ENCODE data around the gene ARHGAP6.

ARHGAP6 gene

DNA sequence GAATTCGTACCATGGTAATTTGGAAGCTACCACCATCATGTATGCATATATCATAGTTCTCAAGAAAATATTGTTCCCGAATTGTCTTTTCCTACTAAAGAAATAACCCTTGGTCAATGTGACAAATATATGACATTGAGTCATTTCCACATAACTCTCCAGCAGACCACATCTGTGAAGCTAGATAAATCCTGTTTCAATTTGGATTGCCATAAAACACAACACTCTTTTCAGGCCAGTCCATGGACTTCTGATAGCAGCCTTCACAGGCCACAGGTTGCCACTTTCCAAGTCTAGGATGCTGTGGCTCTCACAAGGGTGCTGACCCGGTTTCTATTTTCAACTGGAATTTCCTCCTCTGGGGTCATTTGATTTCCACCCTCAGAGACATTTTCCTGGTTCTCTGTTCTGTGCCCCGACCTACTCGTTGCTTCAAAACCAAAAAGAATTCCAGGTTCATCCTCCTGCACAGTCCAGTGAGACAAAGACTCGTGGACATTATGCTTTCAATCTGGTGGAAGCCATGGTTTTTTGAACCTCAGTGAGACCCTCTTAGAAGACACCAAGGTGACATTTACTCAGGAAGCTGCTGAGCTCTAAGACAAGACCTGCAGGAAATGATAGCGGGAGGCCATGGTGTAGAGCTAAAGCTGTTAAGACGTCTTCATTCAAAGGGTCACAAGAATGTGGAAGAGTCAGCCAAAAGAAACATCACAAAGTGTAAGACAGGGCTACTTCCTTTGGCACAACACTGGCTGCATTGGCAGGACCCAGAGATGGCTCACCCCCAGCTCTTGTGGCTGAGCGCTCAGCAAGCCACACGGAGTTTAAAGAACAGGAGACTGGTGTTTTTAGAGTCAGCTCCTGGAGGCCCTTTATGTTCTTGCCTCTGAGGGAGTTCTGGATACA, 252.8 kb downstream of the ARHGAP6 start:
- Histone ChIP-seq H3K27me3 (ENCODE audit: control insufficient read depth in 1 of 2, insufficient read depth in 2 of 2, low read length in 2 of 2) (no peaks in the 10 kb centered on the region), H3K9me3 (ENCODE audit: control insufficient read depth in 2 of 2, low read length in 2 of 2) (peaks cover 0 to 7% of the 10 kb centered on the region in 2 donors), H3K27ac (ENCODE audit: low read length) (no peak overlapping the region), H3K9ac (ENCODE audit: low read length in 2 of 2) (no peak overlapping the region), H3K4me1 (ENCODE audit: control insufficient read depth, insufficient read depth, low read length) (peaks cover 4% of the 10 kb centered on the region), H3K36me3 (ENCODE audit: control insufficient read depth in 2 of 2, insufficient read depth in 2 of 2, low read length in 2 of 2) (no peaks in the 10 kb centered on the region), H3K4me3 (ENCODE audit: low read length in 2 of 2) (no peak overlapping the region)

- Histone ChIP-seq H3K9me3 (ENCODE audit: control insufficient read depth in 2 of 2, low read length in 2 of 2) (peaks cover 0 to 3% of the 10 kb centered on the region in 2 donors), H3K9ac (ENCODE audit: low read length in 2 of 2) (no peak overlapping the region)
Observed at GRCh38 chrX:11409957-11410356, 255.8 kb downstream of the ARHGAP6 start.

GRCh38 chrX:11408783-11409182, 256.9 kb downstream of the ARHGAP6 start:
- H3K4me1 ChIP-seq (ENCODE audit: control insufficient read depth, insufficient read depth, low read length): no peaks in the 10 kb centered on the region
- no peak overlapping the region for H3K9ac ChIP-seq (ENCODE audit: low read length in 2 of 2)
- no peaks in the 10 kb centered on the region for H3K9me3 ChIP-seq (ENCODE audit: control insufficient read depth in 2 of 2, low read length in 2 of 2)
- no peaks in the 10 kb centered on the region for H3K36me3 ChIP-seq (ENCODE audit: control insufficient read depth in 2 of 2, insufficient read depth in 2 of 2, low read length in 2 of 2)
- no peak overlapping the region for H3K27ac ChIP-seq (ENCODE audit: low read length)
- no peak overlapping the region for H3K4me3 ChIP-seq (ENCODE audit: low read length in 2 of 2)
- H3K27me3 ChIP-seq (ENCODE audit: control insufficient read depth in 1 of 2, insufficient read depth in 2 of 2, low read length in 2 of 2): no peaks in the 10 kb centered on the region

More at GRCh38 chrX:11409957-11410356, 255.8 kb downstream of the ARHGAP6 start:
- Histone ChIP-seq H3K4me1 (ENCODE audit: control insufficient read depth, insufficient read depth, low read length) (no peaks in the 10 kb centered on the region), H3K27me3 (ENCODE audit: control insufficient read depth in 1 of 2, insufficient read depth in 2 of 2, low read length in 2 of 2) (no peaks in the 10 kb centered on the region), H3K36me3 (ENCODE audit: control insufficient read depth in 2 of 2, insufficient read depth in 2 of 2, low read length in 2 of 2) (no peaks in the 10 kb centered on the region), H3K27ac (ENCODE audit: low read length) (no peak overlapping the region), H3K4me3 (ENCODE audit: low read length in 2 of 2) (no peak overlapping the region)

DNA sequence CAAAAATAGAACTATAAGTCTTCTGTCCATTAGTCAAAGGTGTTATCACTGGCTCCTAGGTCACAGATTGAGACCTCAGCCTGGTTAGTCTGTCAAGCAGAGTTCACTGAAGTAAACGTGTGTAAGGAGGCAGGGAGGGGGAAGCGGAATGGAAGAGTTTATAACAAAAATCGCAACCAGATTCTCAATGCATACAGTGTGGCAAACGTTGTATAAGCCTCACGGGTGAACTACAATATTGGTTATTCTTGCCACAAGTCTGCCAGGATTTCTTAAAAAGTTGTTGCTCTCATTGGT, 257.7 kb downstream of the ARHGAP6 start:
- Histone ChIP-seq H3K36me3 (ENCODE audit: control insufficient read depth in 2 of 2, insufficient read depth in 2 of 2, low read length in 2 of 2) (no peaks in the 10 kb centered on the region), H3K4me3 (ENCODE audit: low read length in 2 of 2) (no peak overlapping the region), H3K27me3 (ENCODE audit: control insufficient read depth in 1 of 2, insufficient read depth in 2 of 2, low read length in 2 of 2) (no peaks in the 10 kb centered on the region), H3K4me1 (ENCODE audit: control insufficient read depth, insufficient read depth, low read length) (no peaks in the 10 kb centered on the region), H3K27ac (ENCODE audit: low read length) (no peak overlapping the region), H3K9me3 (ENCODE audit: control insufficient read depth in 2 of 2, low read length in 2 of 2) (no peaks in the 10 kb centered on the region), H3K9ac (ENCODE audit: low read length in 2 of 2) (no peak overlapping the region)

DNA sequence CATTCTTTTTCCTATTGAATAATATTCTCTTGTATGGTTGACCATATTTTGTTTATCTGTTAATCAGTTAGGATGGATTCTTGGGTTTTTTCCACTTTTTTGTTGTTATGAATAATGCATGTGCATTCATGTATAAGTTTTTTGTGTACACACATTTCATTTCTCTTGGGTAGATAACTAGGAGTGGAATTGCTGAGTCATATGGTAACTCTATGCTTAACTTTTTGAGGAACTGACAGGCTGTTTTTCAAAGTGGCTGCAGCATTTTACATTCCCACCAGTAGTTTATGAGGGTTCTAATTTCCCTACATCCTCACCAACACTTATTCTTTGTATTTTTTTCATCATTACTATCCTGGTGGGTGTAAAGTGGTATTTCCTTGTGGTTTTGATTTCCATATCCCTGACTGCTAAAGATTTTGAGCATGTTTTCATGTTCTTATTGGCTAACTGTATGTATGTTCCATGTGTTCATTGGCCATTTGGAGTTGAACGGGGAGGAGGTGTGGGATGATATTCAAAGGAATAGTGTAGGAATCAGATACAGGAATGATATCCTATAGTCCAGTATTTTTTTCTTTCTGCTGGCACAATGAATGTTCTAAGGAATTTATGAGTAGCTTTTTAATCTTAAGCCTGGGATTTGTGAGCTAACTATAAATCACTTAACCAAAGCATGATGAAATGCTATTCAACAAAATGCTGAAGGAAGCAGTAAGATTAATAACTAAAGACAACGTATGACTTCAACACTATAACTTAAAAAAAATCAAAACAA, 258.2 kb downstream of the ARHGAP6 start:
- no peak overlapping the region for H3K4me3 ChIP-seq (ENCODE audit: low read length in 2 of 2)
- H3K27me3 ChIP-seq (ENCODE audit: control insufficient read depth in 1 of 2, insufficient read depth in 2 of 2, low read length in 2 of 2): no peaks in the 10 kb centered on the region
- H3K4me1 ChIP-seq (ENCODE audit: control insufficient read depth, insufficient read depth, low read length): no peaks in the 10 kb centered on the region
- no peaks in the 10 kb centered on the region for H3K9me3 ChIP-seq (ENCODE audit: control insufficient read depth in 2 of 2, low read length in 2 of 2)
- H3K9ac ChIP-seq (ENCODE audit: low read length in 2 of 2): no peak overlapping the region
- no peaks in the 10 kb centered on the region for H3K36me3 ChIP-seq (ENCODE audit: control insufficient read depth in 2 of 2, insufficient read depth in 2 of 2, low read length in 2 of 2)
- no peak overlapping the region for H3K27ac ChIP-seq (ENCODE audit: low read length)

GRCh38 chrX:11406109-11406765, 259.5 kb downstream of the ARHGAP6 start:
- Histone ChIP-seq H3K9me3 (ENCODE audit: control insufficient read depth in 2 of 2, low read length in 2 of 2) (no peaks in the 10 kb centered on the region), H3K9ac (ENCODE audit: low read length in 2 of 2) (no peak overlapping the region), H3K4me1 (ENCODE audit: control insufficient read depth, insufficient read depth, low read length) (no peaks in the 10 kb centered on the region), H3K36me3 (ENCODE audit: control insufficient read depth in 2 of 2, insufficient read depth in 2 of 2, low read length in 2 of 2) (no peaks in the 10 kb centered on the region), H3K27ac (ENCODE audit: low read length) (no peak overlapping the region), H3K27me3 (ENCODE audit: control insufficient read depth in 1 of 2, insufficient read depth in 2 of 2, low read length in 2 of 2) (no peaks in the 10 kb centered on the region), H3K4me3 (ENCODE audit: low read length in 2 of 2) (peak overlapping the region in 1 of 2 donors; percentile 31)

DNA sequence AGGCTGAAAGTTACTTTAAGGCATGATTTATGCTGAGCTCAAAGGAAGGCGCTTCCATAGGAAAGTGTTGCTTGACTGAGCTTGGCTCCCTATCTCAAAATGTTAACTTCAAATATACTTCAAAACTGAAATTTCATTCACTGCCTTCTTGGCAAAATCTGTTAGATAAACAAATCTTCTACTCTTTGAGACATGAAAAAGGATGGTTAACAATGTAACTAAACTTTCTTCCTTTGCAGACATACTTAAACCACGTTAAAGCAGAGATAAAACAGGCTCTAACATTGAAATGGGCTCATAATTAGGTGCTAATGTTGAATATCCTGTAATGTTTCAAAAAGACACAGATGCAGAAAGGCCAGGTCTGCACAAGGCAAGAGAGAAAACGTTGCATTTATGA, 262.1 kb downstream of the ARHGAP6 start:
- Histone ChIP-seq H3K27me3 (ENCODE audit: control insufficient read depth in 1 of 2, insufficient read depth in 2 of 2, low read length in 2 of 2) (no peaks in the 10 kb centered on the region), H3K36me3 (ENCODE audit: control insufficient read depth in 2 of 2, insufficient read depth in 2 of 2, low read length in 2 of 2) (no peaks in the 10 kb centered on the region), H3K4me3 (ENCODE audit: low read length in 2 of 2) (no peak overlapping the region), H3K9ac (ENCODE audit: low read length in 2 of 2) (no peak overlapping the region), H3K9me3 (ENCODE audit: control insufficient read depth in 2 of 2, low read length in 2 of 2) (no peaks in the 10 kb centered on the region), H3K27ac (ENCODE audit: low read length) (no peak overlapping the region), H3K4me1 (ENCODE audit: control insufficient read depth, insufficient read depth, low read length) (no peaks in the 10 kb centered on the region)

- H3K36me3 ChIP-seq (ENCODE audit: control insufficient read depth in 2 of 2, insufficient read depth in 2 of 2, low read length in 2 of 2): no peaks in the 10 kb centered on the region
- no peak overlapping the region for H3K4me3 ChIP-seq (ENCODE audit: low read length in 2 of 2)
- H3K9me3 ChIP-seq (ENCODE audit: control insufficient read depth in 2 of 2, low read length in 2 of 2): no peaks in the 10 kb centered on the region
- H3K4me1 ChIP-seq (ENCODE audit: control insufficient read depth, insufficient read depth, low read length): no peaks in the 10 kb centered on the region
- no peak overlapping the region for H3K27ac ChIP-seq (ENCODE audit: low read length)
- no peaks in the 10 kb centered on the region for H3K27me3 ChIP-seq (ENCODE audit: control insufficient read depth in 1 of 2, insufficient read depth in 2 of 2, low read length in 2 of 2)
- H3K9ac ChIP-seq (ENCODE audit: low read length in 2 of 2): no peak overlapping the region
Observed at GRCh38 chrX:11401966-11402365, 263.8 kb downstream of the ARHGAP6 start.

DNA sequence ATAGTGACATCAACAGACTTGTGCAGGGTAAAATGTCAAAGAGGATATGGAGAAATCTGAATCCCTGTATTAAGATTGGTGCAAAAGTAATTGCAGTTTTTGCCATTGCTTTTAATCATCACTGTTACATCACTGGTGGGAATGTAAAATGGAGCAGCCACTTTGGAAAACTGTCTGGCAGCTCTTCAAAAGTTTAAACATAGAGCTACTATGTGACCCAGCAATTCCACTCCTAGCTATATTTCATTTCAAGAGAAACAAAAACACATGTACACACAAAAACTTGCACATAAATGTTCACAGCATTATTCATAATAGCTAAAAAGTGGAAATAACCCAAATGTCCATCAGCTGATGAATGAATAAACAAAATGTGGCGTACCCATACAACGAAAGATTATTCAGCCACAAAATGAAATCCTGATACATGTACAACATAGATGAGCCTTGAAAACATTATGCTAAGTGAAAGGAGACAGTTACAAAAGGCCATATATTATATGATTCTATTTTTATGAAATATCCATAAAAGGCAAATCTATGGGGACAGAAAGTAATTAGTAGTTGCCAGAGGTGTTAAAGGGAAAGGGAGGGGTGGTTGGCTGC, 266.1 kb downstream of the ARHGAP6 start:
- H3K36me3 ChIP-seq (ENCODE audit: control insufficient read depth in 2 of 2, insufficient read depth in 2 of 2, low read length in 2 of 2): no peaks in the 10 kb centered on the region
- H3K9ac ChIP-seq (ENCODE audit: low read length in 2 of 2): no peak overlapping the region
- H3K4me3 ChIP-seq (ENCODE audit: low read length in 2 of 2): no peak overlapping the region
- H3K27ac ChIP-seq (ENCODE audit: low read length): no peak overlapping the region
- no peaks in the 10 kb centered on the region for H3K27me3 ChIP-seq (ENCODE audit: control insufficient read depth in 1 of 2, insufficient read depth in 2 of 2, low read length in 2 of 2)
- H3K9me3 ChIP-seq (ENCODE audit: control insufficient read depth in 2 of 2, low read length in 2 of 2): no peaks in the 10 kb centered on the region
- no peaks in the 10 kb centered on the region for H3K4me1 ChIP-seq (ENCODE audit: control insufficient read depth, insufficient read depth, low read length)

GRCh38 chrX:11398785-11399184, 266.9 kb downstream of the ARHGAP6 start:
- no peak overlapping the region for H3K27ac ChIP-seq (ENCODE audit: low read length)
- H3K4me1 ChIP-seq (ENCODE audit: control insufficient read depth, insufficient read depth, low read length): no peaks in the 10 kb centered on the region

More at GRCh38 chrX:11398785-11399184, 266.9 kb downstream of the ARHGAP6 start:
- H3K9me3 ChIP-seq (ENCODE audit: control insufficient read depth in 2 of 2, low read length in 2 of 2): no peaks in the 10 kb centered on the region
- H3K4me3 ChIP-seq (ENCODE audit: low read length in 2 of 2): no peak overlapping the region
- no peak overlapping the region for H3K9ac ChIP-seq (ENCODE audit: low read length in 2 of 2)
- H3K27me3 ChIP-seq (ENCODE audit: control insufficient read depth in 1 of 2, insufficient read depth in 2 of 2, low read length in 2 of 2): no peaks in the 10 kb centered on the region
- H3K36me3 ChIP-seq (ENCODE audit: control insufficient read depth in 2 of 2, insufficient read depth in 2 of 2, low read length in 2 of 2): no peaks in the 10 kb centered on the region
